Right atrium auricular region (tissue), 2 donors: Measurements from ENCODE around the gene PIK3R5. TPM values are rescaled to one million over a fixed set of nuclear protein-coding genes. Genes with fewer than 3 reads are reported as not detected.

ENCODE experiments used
- DNase-seq: peaks from one replicate; pipeline ENCODE4 v3.0.0-alpha.2; 2019; ENCODE audit warnings: low spot score
- H3K27ac ChIP-seq, 2 donors: fragments of 200-600 bp; sonication (generic); 1 replicate in 1 of 2; 2 replicates in 1 of 2; pipeline ENCODE4 v1.5.1; 2016 to 2019
- H3K27me3 ChIP-seq, 2 donors: fragments of 200-600 bp; sonication (generic); one replicate each; pipeline versions ENCODE4 v1.5.1 to v1.6.0; 2017 to 2019
- H3K36me3 ChIP-seq: fragments of 200-600 bp; sonication (generic); one replicate; pipeline ENCODE4 v1.5.1; 2016
- H3K4me1 ChIP-seq, 2 donors: fragments of 200-600 bp; sonication (generic); one replicate each; pipeline versions ENCODE4 v1.5.1 to v1.6.0; 2017 to 2019
- H3K4me3 ChIP-seq, 2 donors: fragments of 200-600 bp; sonication (generic); 1 replicate in 1 of 2; 2 replicates in 1 of 2; pipeline ENCODE4 v1.5.1; 2017 to 2019; ENCODE audit warnings: mild to moderate bottlenecking in 1 of 2, moderate library complexity in 1 of 2
- H3K9me3 ChIP-seq, 2 donors: fragments of 200-600 bp; sonication (generic); one replicate each; pipeline ENCODE4 v1.5.1; 2019
- CTCF ChIP-seq, 2 donors: fragments of 200-600 bp; sonication (generic); IDR thresholded peaks; one replicate each; pipeline ENCODE4 v1.5.1; 2019; ENCODE audit warnings: antibody characterized with exemption in 2 of 2
- total RNA-seq, 2 donors: library from RNA; depleted of rRNA; stranded (reverse); fragments of >200 nt; gene quantifications; one replicate each; pipeline ENCODE4 v1.1.0, GENCODE V29; 2016

PIK3R5 gene
- total RNA-seq, 2 donors from 2014 or later, result 5.0 to 7.5 TPM

GRCh38 chr17:9002227-9002605, 36.7 kb upstream of the PIK3R5 start:
- Histone ChIP-seq H3K27ac (peak overlapping the region; percentile 23 to 48), H3K9me3 (no peaks in the 10 kb centered on the region), H3K27me3 (no peaks in the 10 kb centered on the region), H3K4me3 (peak overlapping the region in 1 of 2 donors; percentile 60), H3K4me1 (peaks cover 0 to 21% of the 10 kb centered on the region in 2 donors), H3K36me3 (no peaks in the 10 kb centered on the region)
- no peak for DNase-seq
- no peak for TF ChIP-seq CTCF (IDR thresholded peaks at IDR 0.05)

GRCh38 chr17:9001559-9001958, 36.1 kb upstream of the PIK3R5 start:
- Histone ChIP-seq H3K9me3 (no peaks in the 10 kb centered on the region), H3K4me1 (peaks cover 0 to 21% of the 10 kb centered on the region in 2 donors), H3K4me3 (no peak overlapping the region), H3K36me3 (no peaks in the 10 kb centered on the region), H3K27me3 (no peaks in the 10 kb centered on the region), H3K27ac (no peak overlapping the region)
- no peak for DNase-seq
- TF ChIP-seq CTCF (IDR thresholded peaks at IDR 0.05), result no peak

- peak; percentile 66 for DNase-seq
- Histone ChIP-seq H3K9me3 (no peaks in the 10 kb centered on the region), H3K4me1 (peaks cover 0 to 8% of the 10 kb centered on the region in 2 donors)
Measured at GRCh38 chr17:8997994-8998628, 32.6 kb upstream of the PIK3R5 start.

GRCh38 chr17:8995711-8996110, 30.2 kb upstream of the PIK3R5 start:
- no peak overlapping the region for H3K4me3 ChIP-seq
- no peak for TF ChIP-seq CTCF (IDR thresholded peaks at IDR 0.05)
- H3K27me3 ChIP-seq, result no peaks in the 10 kb centered on the region
- H3K36me3 ChIP-seq, result no peaks in the 10 kb centered on the region
- H3K9me3 ChIP-seq, result no peaks in the 10 kb centered on the region
- no peak overlapping the region for H3K27ac ChIP-seq
- H3K4me1 ChIP-seq, result no peaks in the 10 kb centered on the region
- DNase-seq, result peak; percentile 38

More at GRCh38 chr17:8997994-8998628, 32.6 kb upstream of the PIK3R5 start:
- Histone ChIP-seq H3K36me3 (no peaks in the 10 kb centered on the region), H3K4me3 (no peak overlapping the region), H3K27me3 (no peaks in the 10 kb centered on the region), H3K27ac (no peak overlapping the region)
- peak; percentile 60 to 86 for TF ChIP-seq CTCF (IDR thresholded peaks at IDR 0.05)

- Histone ChIP-seq H3K27me3 (no peaks in the 10 kb centered on the region), H3K36me3 (no peaks in the 10 kb centered on the region), H3K4me3 (no peak overlapping the region), H3K27ac (no peak overlapping the region), H3K4me1 (no peaks in the 10 kb centered on the region), H3K9me3 (no peaks in the 10 kb centered on the region)
- DNase-seq, result no peak
- TF ChIP-seq CTCF (IDR thresholded peaks at IDR 0.05), result peak; percentile 56 to 81
Measured at GRCh38 chr17:8994319-8994718, 28.8 kb upstream of the PIK3R5 start.
